Loucy (cell line): ENCODE results near the gene MED17.

Source experiments
- EZH2phosphoT487 ChIP-seq: fragments of 200-600 bp; IDR thresholded peaks from 2 replicates; pipeline ENCODE4 v1.6.1; 2018; ENCODE audit warnings: antibody characterized with exemption, mild to moderate bottlenecking, moderate library complexity, borderline replicate concordance
- TF ChIP-seq, protein P1 (sequence below): fragments of 200-600 bp; sonication (generic); conservative IDR thresholded peaks from 2 replicates; pipeline ENCODE4 v1.5.1; 2014; ENCODE audit warnings: mild to moderate bottlenecking, antibody characterized with exemption, low read length

DNA sequence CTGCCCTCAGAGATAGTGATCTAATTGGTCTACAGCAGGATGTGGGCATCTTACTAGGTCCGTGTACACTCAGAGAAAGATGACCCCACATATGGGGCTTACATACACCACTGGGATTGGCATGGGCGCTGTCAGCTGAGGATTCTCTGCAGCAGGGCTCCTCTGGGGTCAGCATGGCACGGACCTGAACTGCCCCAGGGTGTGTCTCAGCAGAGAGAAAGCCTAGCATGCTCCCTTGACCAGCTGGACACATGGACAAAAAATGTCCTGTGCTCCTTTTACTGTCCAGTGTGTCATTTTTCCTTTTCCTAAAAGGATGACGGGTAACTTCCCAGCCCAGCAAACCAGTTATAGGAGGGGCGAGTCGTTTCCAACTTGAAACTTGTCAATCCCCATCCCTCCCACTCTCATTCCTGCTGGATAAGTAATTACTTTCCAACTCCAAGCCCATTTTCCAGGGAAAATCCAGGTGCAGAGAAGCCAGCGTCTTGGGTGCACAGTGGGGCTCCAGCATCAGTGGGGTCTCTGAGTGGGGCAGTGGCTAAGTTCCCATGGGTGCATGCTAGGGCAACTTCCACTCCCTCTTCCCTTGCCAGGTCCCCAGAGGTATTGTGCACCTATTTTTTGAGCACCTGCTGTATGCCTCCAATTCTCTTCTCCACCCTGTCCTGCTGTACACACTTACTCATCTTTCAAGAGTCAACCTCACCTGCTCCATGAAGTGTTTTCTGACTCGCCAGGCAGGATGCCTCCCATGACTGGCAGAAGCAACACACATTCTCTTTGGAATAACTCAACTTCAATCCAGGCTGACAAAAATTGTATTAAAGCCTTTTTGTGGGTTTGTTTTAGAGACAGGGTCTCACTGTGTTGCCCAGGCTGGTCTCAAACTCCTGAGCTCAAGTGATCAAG is 61.4 kb downstream of the MED17 start:
- TF ChIP-seq, protein P1, sequence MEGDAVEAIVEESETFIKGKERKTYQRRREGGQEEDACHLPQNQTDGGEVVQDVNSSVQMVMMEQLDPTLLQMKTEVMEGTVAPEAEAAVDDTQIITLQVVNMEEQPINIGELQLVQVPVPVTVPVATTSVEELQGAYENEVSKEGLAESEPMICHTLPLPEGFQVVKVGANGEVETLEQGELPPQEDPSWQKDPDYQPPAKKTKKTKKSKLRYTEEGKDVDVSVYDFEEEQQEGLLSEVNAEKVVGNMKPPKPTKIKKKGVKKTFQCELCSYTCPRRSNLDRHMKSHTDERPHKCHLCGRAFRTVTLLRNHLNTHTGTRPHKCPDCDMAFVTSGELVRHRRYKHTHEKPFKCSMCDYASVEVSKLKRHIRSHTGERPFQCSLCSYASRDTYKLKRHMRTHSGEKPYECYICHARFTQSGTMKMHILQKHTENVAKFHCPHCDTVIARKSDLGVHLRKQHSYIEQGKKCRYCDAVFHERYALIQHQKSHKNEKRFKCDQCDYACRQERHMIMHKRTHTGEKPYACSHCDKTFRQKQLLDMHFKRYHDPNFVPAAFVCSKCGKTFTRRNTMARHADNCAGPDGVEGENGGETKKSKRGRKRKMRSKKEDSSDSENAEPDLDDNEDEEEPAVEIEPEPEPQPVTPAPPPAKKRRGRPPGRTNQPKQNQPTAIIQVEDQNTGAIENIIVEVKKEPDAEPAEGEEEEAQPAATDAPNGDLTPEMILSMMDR: no peak
- no peak for TF ChIP-seq EZH2phosphoT487
